Lung (tissue), 12 donors: ENCODE data around the gene CATSPERZ. TPM values are rescaled to one million over a fixed set of nuclear protein-coding genes. Genes with fewer than 3 reads are reported as not detected.

Experiments
- ATAC-seq: fragments of 200-7000 bp; cut with Tn5 transposase; one replicate; pipeline ENCODE4 v1.9.1; 2020; ENCODE audit warnings: moderate number of reproducible peaks; ENCODE audit not compliant: insufficient read depth, low FRiP score
- DNase-seq, 3 donors: peaks; one replicate each; pipeline ENCODE4 v3.0.0-alpha.2; 2013 to 2017
- H3K27ac ChIP-seq, 2 donors: one replicate each; pipeline ENCODE4 v1.5.1; 2013; ENCODE audit warnings: mild to moderate bottlenecking in 2 of 2, moderate library complexity in 2 of 2, control low read depth in 1 of 2, inconsistent platforms in 1 of 2, low read depth in 1 of 2, low read length in 1 of 2
- H3K27me3 ChIP-seq, 3 donors: one replicate each; pipeline ENCODE4 v1.5.1; 2013; ENCODE audit warnings: low read length in 2 of 3; ENCODE audit not compliant: control insufficient read depth in 3 of 3, insufficient read depth in 3 of 3
- H3K36me3 ChIP-seq, 4 donors: one replicate each; pipeline ENCODE4 v1.5.1; 2013; ENCODE audit warnings: low read length in 4 of 4, mild to moderate bottlenecking in 1 of 4, moderate library complexity in 1 of 4; ENCODE audit not compliant: control insufficient read depth in 4 of 4, insufficient read depth in 4 of 4
- H3K4me1 ChIP-seq, 5 donors: one replicate each; pipeline ENCODE4 v1.5.1; 2013; ENCODE audit warnings: low read length in 5 of 5, mild to moderate bottlenecking in 2 of 5, moderate library complexity in 1 of 5; ENCODE audit not compliant: control insufficient read depth in 5 of 5, insufficient read depth in 5 of 5
- H3K4me3 ChIP-seq: one replicate; pipeline ENCODE4 v1.5.1; 2013; ENCODE audit warnings: mild to moderate bottlenecking, control low read depth, moderate library complexity
- H3K9ac ChIP-seq, 2 donors: one replicate each; pipeline ENCODE4 v1.5.1; 2013; ENCODE audit warnings: low read length in 2 of 2, control low read depth in 1 of 2; ENCODE audit not compliant: insufficient read depth in 1 of 2
- H3K9me3 ChIP-seq, 4 donors: one replicate each; pipeline ENCODE4 v1.5.1; 2013; ENCODE audit warnings: low read length in 3 of 4, mild to moderate bottlenecking in 1 of 4, moderate library complexity in 1 of 4; ENCODE audit not compliant: control insufficient read depth in 4 of 4, insufficient read depth in 3 of 4
- WGBS, 2 donors: extraction: QIAGEN DNeasy Blood & Tissue Kit; methylation state at CpG; one replicate each; pipeline ENCODE4 v1.1.7; 2013; 5-methylcytosine and 5-hydroxymethylcytosine counted together
- polyA plus RNA-seq, 2 donors: library from polyadenylated mRNA; stranded (reverse); fragments of 200-250 nt; gene quantifications; one replicate each; pipeline ENCODE4 v1.2.1, GENCODE V29; 2013
- total RNA-seq, 2 donors: library from RNA; depleted of rRNA in 1 of 2; stranded (reverse); fragments of >200 nt in 1 of 2; gene quantifications; one replicate each; pipeline ENCODE4 v1.2.1, GENCODE V29; 2014 to 2021
- TF ChIP-seq, protein P1 (sequence below): IDR thresholded peaks from 2 replicates; pipeline ENCODE4 v1.5.1; 2012; ENCODE audit warnings: mild to moderate bottlenecking; ENCODE audit errors: control extremely low read depth, extremely low read depth
- donor health status: control.
- donor health status: control.
- donor health status: Bipolar disorder and iron deficiency.
- donor health status: healthy.
- donor health status: DM: yes; HTN: yes; CAD: no.

Gene CATSPERZ
- total and polyA plus RNA-seq, 4 donors: 0.31 to 0.98 (median 0.67) TPM; not detected in 1

DNA sequence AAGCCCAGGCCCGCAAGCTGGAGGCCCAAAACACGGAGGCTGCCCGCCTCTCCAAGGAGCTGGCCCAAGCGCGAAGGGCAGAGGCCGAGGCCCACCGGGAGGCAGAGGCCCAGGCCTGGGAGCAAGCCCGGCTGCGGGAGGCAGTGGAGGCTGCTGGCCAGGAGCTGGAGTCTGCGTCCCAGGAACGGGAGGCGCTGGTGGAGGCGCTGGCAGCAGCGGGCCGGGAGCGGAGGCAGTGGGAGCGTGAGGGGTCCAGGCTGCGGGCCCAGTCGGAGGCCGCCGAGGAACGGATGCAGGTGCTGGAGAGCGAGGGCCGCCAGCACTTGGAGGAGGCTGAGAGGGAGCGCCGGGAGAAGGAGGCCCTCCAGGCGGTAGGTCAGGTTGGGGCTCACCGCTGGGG, 44.6 kb downstream of the CATSPERZ start:
- no peak for DNase-seq
- Histone ChIP-seq H3K9ac (no peak overlapping the region), H3K36me3 (peaks cover 0 to 4% (median 0%) of the 10 kb centered on the region in 4 donors), H3K4me1 (peaks cover 0 to 17% (median 12%) of the 10 kb centered on the region in 5 donors), H3K27ac (no peak overlapping the region), H3K4me3 (no peak overlapping the region), H3K9me3 (no peaks in the 10 kb centered on the region), H3K27me3 (peaks cover 0 to 13% (median 0%) of the 10 kb centered on the region in 3 donors)
- TF ChIP-seq, protein P1, sequence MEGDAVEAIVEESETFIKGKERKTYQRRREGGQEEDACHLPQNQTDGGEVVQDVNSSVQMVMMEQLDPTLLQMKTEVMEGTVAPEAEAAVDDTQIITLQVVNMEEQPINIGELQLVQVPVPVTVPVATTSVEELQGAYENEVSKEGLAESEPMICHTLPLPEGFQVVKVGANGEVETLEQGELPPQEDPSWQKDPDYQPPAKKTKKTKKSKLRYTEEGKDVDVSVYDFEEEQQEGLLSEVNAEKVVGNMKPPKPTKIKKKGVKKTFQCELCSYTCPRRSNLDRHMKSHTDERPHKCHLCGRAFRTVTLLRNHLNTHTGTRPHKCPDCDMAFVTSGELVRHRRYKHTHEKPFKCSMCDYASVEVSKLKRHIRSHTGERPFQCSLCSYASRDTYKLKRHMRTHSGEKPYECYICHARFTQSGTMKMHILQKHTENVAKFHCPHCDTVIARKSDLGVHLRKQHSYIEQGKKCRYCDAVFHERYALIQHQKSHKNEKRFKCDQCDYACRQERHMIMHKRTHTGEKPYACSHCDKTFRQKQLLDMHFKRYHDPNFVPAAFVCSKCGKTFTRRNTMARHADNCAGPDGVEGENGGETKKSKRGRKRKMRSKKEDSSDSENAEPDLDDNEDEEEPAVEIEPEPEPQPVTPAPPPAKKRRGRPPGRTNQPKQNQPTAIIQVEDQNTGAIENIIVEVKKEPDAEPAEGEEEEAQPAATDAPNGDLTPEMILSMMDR: no peak
- 94 to 96% methylated on average over 28 of the region's 28 CpGs for WGBS, 2 donors
- no peak for ATAC-seq

DNA sequence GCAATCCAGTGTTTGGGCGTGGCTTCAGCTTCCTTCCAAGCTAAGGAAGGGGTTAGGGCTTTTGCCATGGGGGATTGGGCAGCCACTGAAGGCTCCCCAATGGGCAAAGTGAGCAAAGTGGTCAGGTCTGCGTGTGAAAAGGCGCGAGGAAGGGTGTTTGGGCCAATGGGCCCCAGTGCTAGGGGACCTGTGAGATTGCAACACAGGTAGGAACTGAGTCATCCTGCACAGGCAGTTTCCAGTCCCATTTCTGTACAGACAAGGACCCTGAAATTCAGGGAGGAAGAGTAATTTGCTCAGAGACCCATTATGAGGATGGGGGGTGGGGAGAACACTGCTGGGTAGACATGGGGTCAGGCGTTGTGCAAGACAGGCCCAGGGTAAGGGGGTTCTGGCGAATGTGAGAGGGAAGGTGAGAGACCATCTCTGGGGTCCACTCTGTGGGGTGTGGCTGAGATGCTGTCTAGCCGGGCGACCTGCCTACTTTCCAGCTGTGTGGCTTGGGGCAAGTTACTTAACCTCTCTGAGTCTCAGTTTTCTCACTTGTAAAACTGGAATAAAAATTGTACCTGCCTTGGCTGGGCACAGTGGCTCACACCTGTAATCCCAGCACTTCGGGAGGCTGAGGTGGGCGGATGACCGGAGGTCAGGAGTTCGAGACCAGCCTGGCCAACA, 47.2 kb downstream of the CATSPERZ start:
- Histone ChIP-seq H3K36me3 (peaks cover 0 to 6% (median 0%) of the 10 kb centered on the region in 4 donors), H3K27me3 (peaks cover 0 to 3% (median 0%) of the 10 kb centered on the region in 3 donors), H3K9ac (no peak overlapping the region), H3K27ac (no peak overlapping the region), H3K9me3 (no peaks in the 10 kb centered on the region), H3K4me3 (no peak overlapping the region), H3K4me1 (peaks cover 0 to 6% (median 4%) of the 10 kb centered on the region in 5 donors)
- ATAC-seq (no peak), DNase-seq (no peak)
- TF ChIP-seq, protein P1: no peak
- WGBS, 2 donors: 71 to 88% methylated on average over 12 of the region's 12 CpGs

DNA sequence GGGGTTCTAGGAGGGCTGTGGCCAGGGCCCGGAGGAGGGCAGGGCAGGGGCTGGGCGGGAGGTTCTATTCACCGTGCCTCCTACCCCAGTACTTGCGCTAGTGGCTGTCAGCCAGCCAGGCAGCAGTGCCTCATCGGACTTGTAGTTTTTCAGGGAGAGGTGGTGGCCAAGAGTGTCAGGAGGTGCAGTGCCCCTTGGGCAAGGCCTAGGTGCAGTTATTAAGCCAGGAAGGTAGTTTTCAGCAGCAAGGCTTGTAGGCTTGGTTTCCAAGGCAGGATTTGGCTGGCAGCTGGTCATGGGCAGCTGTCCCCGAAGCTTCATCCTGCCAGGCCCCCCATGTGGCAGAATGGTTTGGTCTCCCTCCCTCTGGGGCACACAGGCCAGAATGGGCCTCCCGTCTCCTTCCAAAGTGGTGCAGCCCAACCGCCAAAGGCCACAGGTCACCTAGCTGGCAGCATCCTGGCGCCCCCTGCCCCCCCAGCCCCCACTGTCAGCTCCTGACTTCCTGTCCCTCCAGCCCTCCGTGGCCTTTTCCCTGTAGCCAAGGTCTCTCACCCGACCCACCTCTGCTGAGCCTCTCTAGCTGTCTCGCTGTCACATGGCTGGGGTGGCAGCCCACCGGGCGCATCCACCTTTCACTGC, 48.3 kb downstream of the CATSPERZ start:
- Histone ChIP-seq H3K4me1 (peaks cover 0 to 6% (median 0%) of the 10 kb centered on the region in 5 donors), H3K4me3 (no peak overlapping the region), H3K27ac (no peak overlapping the region), H3K9ac (no peak overlapping the region), H3K9me3 (no peaks in the 10 kb centered on the region), H3K36me3 (peaks cover 0 to 6% (median 0%) of the 10 kb centered on the region in 4 donors), H3K27me3 (peaks cover 0 to under 1% (median 0%) of the 10 kb centered on the region in 3 donors)
- DNase-seq (no peak), ATAC-seq (no peak)
- TF ChIP-seq, protein P1: no peak
- WGBS, 2 donors: 74 to 85% methylated on average over 13 to 14 of the region's 14 CpGs
